ENCODE measurements around the gene PDCL2.

Gene PDCL2

GRCh38 chr4:55539658-55540057, 52.4 kb downstream of the PDCL2 start:
- FAIRE-seq = no peak
- DNase-seq (ENCODE audit: insufficient read length, low spot score) = no peak
- TF ChIP-seq POLR2A (IDR thresholded peaks at IDR 0.05; ENCODE audit: low read depth, low read length) = no peak

DNA sequence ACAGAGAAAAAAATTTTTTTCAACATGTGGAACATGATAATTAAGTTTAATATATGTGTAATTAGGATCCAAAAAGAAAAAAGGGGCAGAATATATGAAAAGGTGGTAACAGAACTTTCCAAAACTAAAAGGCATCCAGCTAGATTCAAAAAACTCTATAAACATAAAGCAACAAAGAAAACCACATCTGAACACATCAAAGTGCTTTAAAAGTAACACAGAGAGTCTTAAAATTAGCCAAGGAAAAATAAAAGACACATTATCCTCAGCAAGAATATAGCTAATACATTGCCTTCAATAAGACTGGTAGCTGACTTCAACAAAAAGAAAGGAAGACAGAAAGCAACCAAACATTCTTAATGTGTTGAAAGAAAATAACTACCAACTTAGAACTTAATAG, 53.5 kb downstream of the PDCL2 start:
- DNase-seq (ENCODE audit: insufficient read length, low spot score) = no peak
- TF ChIP-seq POLR2A (IDR thresholded peaks at IDR 0.05; ENCODE audit: low read depth, low read length) = no peak
- no peak for FAIRE-seq

GRCh38 chr4:55534306-55534705, 57.7 kb downstream of the PDCL2 start:
- no peak for TF ChIP-seq POLR2A (IDR thresholded peaks at IDR 0.05; ENCODE audit: low read depth, low read length)
- DNase-seq (ENCODE audit: insufficient read length, low spot score) (no peak), FAIRE-seq (no peak)

DNA sequence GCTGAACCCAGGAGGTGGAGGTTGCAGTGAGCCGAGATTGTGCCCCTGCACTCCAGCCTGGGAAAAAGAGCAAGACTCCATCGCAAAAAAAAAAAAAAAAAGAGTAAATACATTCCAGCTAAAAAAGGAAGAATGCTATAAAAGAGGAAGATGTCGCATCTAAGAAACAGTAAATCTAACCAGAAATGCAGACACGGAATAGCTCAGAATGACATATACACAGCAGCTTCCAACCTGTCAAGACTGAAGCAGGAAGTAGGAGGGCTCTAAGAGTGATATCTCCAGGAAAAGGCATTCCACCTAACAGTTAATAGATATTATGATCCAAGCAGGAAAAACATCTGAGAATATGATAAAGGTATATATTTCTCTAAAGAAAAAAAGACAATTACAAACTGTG, 61.4 kb downstream of the PDCL2 start:
- no peak for TF ChIP-seq POLR2A (IDR thresholded peaks at IDR 0.05; ENCODE audit: low read depth, low read length)
- DNase-seq (ENCODE audit: insufficient read length, low spot score) (no peak), FAIRE-seq (no peak)

GRCh38 chr4:55530167-55530566, 61.9 kb downstream of the PDCL2 start:
- FAIRE-seq (no peak), DNase-seq (ENCODE audit: insufficient read length, low spot score) (no peak)
- no peak for TF ChIP-seq POLR2A (IDR thresholded peaks at IDR 0.05; ENCODE audit: low read depth, low read length)

DNA sequence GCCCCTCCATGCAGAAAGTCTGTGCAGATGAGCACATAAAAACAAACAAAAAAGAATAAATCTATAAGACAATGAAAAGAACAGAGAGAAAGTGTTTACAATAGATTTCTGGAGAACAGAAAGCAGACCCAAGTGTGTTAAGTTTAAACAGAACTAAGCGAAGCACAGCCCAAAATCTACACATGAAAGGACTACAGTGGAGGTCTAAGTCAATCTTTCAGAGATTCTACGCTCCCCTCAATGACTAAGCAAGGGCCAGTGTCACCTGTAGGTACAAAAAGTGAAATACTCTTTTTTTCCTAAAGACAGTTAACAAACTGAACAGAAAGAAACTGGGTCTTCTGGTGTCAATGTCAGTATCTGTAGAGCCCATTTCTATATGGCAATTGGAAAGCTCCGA, 63.6 kb downstream of the PDCL2 start:
- no peak for FAIRE-seq
- DNase-seq (ENCODE audit: insufficient read length, low spot score) = no peak
- TF ChIP-seq POLR2A (IDR thresholded peaks at IDR 0.05; ENCODE audit: low read depth, low read length) = no peak

GRCh38 chr4:55524844-55525571, 67.0 kb downstream of the PDCL2 start:
- FAIRE-seq = no peak
- no peak for TF ChIP-seq POLR2A (IDR thresholded peaks at IDR 0.05; ENCODE audit: low read depth, low read length)
- DNase-seq (ENCODE audit: insufficient read length, low spot score) = no peak

GRCh38 chr4:55518442-55518841, 73.6 kb downstream of the PDCL2 start:
- no peak for TF ChIP-seq POLR2A (IDR thresholded peaks at IDR 0.05; ENCODE audit: low read depth, low read length)
- DNase-seq (ENCODE audit: insufficient read length, low spot score) (no peak), FAIRE-seq (no peak)

DNA sequence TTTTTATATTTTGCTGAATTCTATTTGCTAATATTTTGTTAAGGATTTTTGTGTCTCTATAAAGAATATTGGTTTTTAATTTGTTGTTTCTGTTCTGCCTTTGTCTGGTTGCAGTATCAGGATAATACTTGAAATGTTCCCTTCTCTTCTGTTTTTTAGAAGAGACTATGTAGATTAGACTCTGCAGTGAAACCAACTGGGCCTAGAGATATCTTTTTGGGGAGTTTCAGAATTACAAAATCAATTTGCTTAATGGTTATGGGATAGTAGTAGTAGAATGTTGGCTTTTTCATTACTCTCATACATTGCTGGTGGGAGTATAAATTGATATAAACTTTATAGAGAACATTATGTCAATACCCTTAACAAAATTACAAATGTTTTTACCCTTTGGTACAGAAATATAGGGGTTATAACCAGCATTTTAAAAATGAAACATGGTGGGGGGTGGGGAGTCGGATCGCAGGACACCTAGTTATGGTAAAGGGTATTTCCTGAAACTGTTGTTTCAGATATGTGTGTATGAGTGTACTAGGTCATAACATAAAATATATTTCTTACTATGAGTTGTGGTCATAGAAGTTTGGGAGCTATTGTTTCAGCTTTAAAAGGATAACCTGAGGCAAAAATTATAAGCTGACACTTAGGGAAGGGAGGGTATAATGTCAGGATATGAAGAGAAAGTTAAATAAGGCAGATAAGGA, 74.4 kb downstream of the PDCL2 start:
- FAIRE-seq = no peak
- no peak for TF ChIP-seq POLR2A (IDR thresholded peaks at IDR 0.05; ENCODE audit: low read depth, low read length)
- no peak for DNase-seq (ENCODE audit: insufficient read length, low spot score)

GRCh38 chr4:55512922-55513571, 79.0 kb downstream of the PDCL2 start:
- no peak for FAIRE-seq
- no peak for DNase-seq (ENCODE audit: insufficient read length, low spot score)
- no peak for TF ChIP-seq POLR2A (IDR thresholded peaks at IDR 0.05; ENCODE audit: low read depth, low read length)

- FAIRE-seq = no peak
- DNase-seq (ENCODE audit: insufficient read length, low spot score) = no peak
- TF ChIP-seq POLR2A (IDR thresholded peaks at IDR 0.05; ENCODE audit: low read depth, low read length) = no peak
Observed at GRCh38 chr4:55512077-55512476, 80.0 kb downstream of the PDCL2 start.

DNA sequence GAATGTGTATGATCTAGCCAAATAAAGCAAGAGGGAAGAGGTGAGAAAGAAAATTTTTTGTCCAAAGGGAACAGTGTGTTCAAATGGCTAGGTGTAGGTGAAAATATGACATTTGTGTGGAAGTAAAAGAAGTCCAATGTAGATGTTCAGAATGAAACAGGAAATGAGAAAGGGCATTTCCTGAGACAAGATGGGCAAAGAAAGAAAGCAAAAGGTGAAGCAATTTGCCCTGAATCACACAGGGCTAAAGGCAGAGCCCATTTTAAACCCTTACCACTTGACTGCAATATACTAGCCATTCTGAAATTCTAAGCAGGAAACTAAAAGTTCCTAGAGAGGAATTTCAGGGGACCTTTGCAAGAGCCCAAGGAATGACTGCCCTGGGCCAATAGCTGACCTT, 81.4 kb downstream of the PDCL2 start:
- no peak for TF ChIP-seq POLR2A (IDR thresholded peaks at IDR 0.05; ENCODE audit: low read depth, low read length)
- no peak for FAIRE-seq
- no peak for DNase-seq (ENCODE audit: insufficient read length, low spot score)

DNA sequence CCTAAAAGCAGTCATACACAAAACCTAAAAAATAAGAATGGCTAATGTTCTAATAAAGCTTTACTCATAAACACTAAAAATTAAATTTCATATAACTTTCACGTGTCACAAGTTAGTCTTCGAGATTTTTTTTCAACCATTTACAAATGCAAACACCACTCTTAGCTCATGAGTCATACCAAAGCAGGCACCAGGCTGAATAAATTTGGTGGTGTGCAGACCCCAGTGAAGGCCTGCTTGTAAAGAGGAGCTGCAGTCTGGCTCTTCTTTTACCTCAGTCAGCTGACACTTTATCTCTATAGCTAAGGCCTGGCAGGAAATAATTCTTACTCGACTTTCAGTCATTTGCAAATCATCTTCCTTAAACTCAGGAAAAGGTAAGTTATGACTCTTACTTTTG, 82.8 kb downstream of the PDCL2 start:
- DNase-seq (ENCODE audit: insufficient read length, low spot score) = no peak
- no peak for TF ChIP-seq POLR2A (IDR thresholded peaks at IDR 0.05; ENCODE audit: low read depth, low read length)
- FAIRE-seq = no peak

- DNase-seq (ENCODE audit: insufficient read length, low spot score) = no peak
- FAIRE-seq = no peak
- TF ChIP-seq POLR2A (IDR thresholded peaks at IDR 0.05; ENCODE audit: low read depth, low read length) = no peak
Observed at GRCh38 chr4:55507612-55508011, 84.4 kb downstream of the PDCL2 start.

All from H54 (cell line).